Activated T-cell treated with anti-CD3 and anti-CD28 coated beads, Interleukin-2, amount 50 U/mL, for 4 hours (primary cell): Measurements from ENCODE around the gene DARS1. TPM values are rescaled to one million over a fixed set of nuclear protein-coding genes. Genes with fewer than 3 reads are reported as not detected.
A peak's percentile ranks its signal among the peaks of the same experiment; 100 is the strongest.

Source experiments
- ATAC-seq, 2 donors: fragments of 200-7000 bp; cut with Tn5 transposase; one replicate each; pipeline ENCODE4 v1.10.0; 2021
- DNase-seq: peaks from one replicate; pipeline ENCODE4 v3.0.0-alpha.2; 2020
- H3K27me3 Mint-ChIP-seq: one replicate; pipeline ENCODE4 v1.8.0; 2021; ENCODE audit warnings: low read depth, mixed read lengths
- H3K36me3 Mint-ChIP-seq: one replicate; pipeline ENCODE4 v1.8.0; 2022; ENCODE audit warnings: mixed read lengths; ENCODE audit not compliant: insufficient read depth
- H3K4me1 Mint-ChIP-seq: one replicate; pipeline ENCODE4 v1.8.0; 2021; ENCODE audit warnings: low read depth, mixed read lengths
- H3K4me3 Mint-ChIP-seq: one replicate; pipeline ENCODE4 v1.8.0; 2021; ENCODE audit warnings: mild to moderate bottlenecking, moderate library complexity, mixed read lengths
- H3K9me3 Mint-ChIP-seq: one replicate; pipeline ENCODE4 v1.8.0; 2021; ENCODE audit warnings: mixed read lengths
- total RNA-seq, 3 donors: library from RNA; stranded (reverse); gene quantifications; one replicate each; pipeline ENCODE4 v1.2.1, GENCODE V29; 2021

The DARS1 gene
- total RNA-seq, 3 donors from 2014 or later = 97.8 to 107 (median 103) TPM

DNA sequence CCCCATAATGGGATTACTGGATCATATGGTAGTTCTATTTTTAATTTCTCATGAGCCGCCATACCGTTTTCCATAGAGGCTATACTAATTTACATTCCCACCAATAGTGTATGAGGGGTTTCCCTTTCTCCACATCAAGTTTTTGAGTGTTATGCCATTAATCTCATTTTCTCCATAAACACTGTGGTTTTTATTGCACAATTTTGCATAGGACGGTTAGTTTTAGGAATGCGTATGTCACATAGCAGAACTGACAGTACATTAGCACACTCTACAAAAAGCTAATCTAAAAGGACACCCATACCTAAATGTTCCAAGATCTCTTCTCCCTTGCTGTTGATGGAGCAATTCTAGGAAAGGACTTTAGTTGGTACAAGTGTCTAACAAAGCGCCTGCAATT is 32.5 kb downstream of the DARS1 start:
- H3K4me3 Mint-ChIP-seq = no peak overlapping the region
- no peaks in the 10 kb centered on the region for H3K27me3 Mint-ChIP-seq
- peaks cover 4% of the 10 kb centered on the region for H3K9me3 Mint-ChIP-seq
- no peak for ATAC-seq
- no peak for DNase-seq
- peaks cover 39% of the 10 kb centered on the region for H3K36me3 Mint-ChIP-seq
- peaks cover 46% of the 10 kb centered on the region for H3K4me1 Mint-ChIP-seq

DNA sequence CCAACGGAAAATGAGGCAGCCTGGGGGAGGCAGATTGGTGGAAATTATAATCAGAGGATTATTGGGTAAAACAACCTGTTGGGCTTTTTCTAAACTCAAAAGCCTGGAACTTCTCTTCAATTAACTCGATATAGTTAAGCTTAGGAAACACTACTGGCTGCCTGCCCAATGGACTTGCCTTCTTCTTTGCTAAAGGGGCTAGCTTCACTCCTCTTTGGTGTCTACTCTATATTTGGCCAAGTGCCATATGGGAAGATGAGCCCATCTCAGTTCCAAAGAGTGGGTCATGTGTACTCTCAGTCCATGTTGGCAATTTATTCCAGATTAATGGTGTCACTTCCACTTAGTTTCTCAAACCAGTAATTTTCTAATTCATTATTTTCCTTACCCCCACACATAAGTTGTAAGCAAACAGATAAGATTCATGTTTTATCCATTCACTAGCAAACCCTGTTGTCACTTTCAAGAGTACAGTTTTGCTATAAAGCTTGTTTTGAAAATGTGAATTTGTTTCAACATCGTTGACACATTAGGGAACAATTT is 34.3 kb downstream of the DARS1 start:
- DNase-seq (no peak), ATAC-seq (no peak)
- H3K4me3 Mint-ChIP-seq = no peak overlapping the region
- H3K4me1 Mint-ChIP-seq = peaks cover 52% of the 10 kb centered on the region
- peaks cover 4% of the 10 kb centered on the region for H3K9me3 Mint-ChIP-seq
- no peaks in the 10 kb centered on the region for H3K27me3 Mint-ChIP-seq
- H3K36me3 Mint-ChIP-seq = peaks cover 40% of the 10 kb centered on the region

DNA sequence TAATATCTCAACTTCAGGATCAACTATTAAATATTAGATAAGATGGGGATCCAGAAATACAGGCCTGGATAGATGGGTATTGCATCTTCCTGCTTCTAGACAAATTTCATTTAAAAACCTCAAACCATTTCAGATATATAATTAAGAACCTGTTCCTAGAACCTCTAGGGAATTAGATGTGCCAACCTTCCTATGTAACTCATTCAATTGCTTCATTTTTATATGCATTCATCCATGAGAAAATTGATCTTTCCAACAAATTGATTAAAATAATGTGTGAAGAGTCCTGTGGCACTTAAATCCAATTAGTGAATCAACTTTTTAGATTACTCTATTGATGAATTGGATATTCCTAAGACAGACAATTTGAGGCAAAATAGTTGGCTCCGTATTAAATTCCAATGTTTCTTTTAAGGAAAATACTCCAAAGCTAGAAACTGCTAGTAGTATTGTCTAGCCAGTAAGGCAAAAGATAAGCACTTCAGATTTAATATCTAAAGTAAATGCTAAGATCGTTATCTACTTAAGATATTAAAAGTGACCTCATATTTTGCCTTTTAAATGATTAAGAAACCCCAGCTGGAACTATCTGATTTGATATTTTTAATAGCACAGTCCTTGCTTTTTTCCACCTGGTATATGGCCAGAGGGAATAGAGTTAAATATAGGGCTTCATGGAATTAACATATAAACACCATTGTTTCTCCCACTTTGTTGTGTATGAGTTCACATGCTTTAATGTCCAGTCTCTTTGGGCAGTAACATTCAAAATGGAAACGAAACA is 35.8 kb downstream of the DARS1 start:
- ATAC-seq (no peak), DNase-seq (no peak)
- Mint-ChIP-seq H3K9me3 (peaks cover 4% of the 10 kb centered on the region), H3K27me3 (no peaks in the 10 kb centered on the region), H3K4me3 (no peak overlapping the region), H3K4me1 (peaks cover 60% of the 10 kb centered on the region), H3K36me3 (peaks cover 44% of the 10 kb centered on the region)

DNA sequence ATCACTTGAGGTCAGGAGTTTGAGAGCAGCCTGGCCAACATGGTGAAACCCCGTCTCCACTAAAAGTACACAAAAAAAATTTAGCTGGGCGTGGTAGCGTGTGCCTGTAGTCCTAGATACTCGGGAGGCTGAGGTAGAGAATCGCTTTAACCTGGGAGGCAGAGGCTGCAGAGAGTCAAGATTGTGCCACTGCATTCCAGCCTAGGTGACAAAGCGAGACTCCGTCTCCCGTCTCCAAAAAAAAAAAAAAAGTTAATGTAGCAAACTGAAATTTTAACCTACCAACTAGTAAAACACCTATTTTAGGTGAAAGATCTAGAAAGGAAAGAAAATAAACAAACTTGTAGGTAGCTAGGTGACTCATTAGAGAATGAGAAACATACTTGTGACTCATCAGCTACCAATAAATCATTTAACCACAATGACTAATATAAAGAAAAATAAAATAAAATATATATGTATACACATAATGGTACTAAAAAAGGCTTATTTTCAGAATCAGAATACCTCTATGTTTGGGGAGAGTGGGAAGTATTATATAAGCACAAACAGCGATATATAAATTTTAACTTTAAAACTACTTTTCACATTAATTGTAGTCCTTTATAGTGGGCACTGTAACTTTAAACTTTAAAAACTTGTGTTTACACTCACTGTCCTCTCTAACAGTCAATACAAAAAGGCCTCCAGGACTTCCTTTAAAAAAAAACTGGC is 36.6 kb downstream of the DARS1 start:
- no peak for DNase-seq
- peaks cover 40% of the 10 kb centered on the region for H3K36me3 Mint-ChIP-seq
- peaks cover 4% of the 10 kb centered on the region for H3K9me3 Mint-ChIP-seq
- ATAC-seq = peak; percentile 80 to 81
- H3K27me3 Mint-ChIP-seq = no peaks in the 10 kb centered on the region
- peaks cover 56% of the 10 kb centered on the region for H3K4me1 Mint-ChIP-seq
- peak overlapping the region; percentile 53 for H3K4me3 Mint-ChIP-seq

DNA sequence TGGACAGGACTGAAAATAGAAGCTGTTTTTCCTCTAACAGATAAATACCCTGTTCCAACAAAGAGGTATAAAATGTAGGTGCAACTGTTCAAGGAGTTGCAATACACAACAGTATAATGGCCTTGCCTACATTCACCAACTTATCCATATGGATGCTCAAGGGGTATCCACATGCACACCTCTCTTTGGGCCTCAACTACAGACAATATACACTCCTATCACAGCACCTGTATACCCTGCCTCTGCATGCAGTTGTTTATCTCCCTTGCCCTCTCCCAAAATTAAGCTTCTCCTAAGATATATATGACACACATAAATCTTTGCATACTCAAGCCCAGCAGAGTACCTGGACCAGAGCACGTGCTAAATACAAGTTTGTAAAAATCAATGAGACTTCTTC is 37.3 kb downstream of the DARS1 start:
- peaks cover 42% of the 10 kb centered on the region for H3K36me3 Mint-ChIP-seq
- peaks cover 59% of the 10 kb centered on the region for H3K4me1 Mint-ChIP-seq
- H3K9me3 Mint-ChIP-seq = peaks cover 4% of the 10 kb centered on the region
- ATAC-seq = peak in 1 of 2 donors; percentile 7
- H3K27me3 Mint-ChIP-seq = no peaks in the 10 kb centered on the region
- H3K4me3 Mint-ChIP-seq = peak overlapping the region; percentile 53
- DNase-seq = no peak

DNA sequence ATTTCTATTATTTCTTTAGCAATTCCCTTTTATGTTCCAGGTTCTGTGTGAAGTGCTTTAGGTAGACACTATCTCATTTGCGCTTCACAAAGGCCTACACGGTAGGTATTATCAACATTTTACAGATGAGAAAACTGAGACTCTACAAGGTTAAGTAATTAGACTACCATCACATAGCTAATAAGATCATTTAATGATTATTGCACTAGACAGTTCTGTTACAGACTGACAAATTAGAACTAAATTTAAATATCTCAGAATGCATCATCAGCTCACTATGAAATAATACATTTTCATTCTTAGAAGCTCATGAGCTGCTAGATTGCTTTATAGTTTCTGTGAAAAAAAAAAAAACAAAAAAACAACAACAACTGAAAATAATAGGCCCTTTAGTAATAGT is 37.9 kb downstream of the DARS1 start:
- H3K4me1 Mint-ChIP-seq = peaks cover 59% of the 10 kb centered on the region

DNA sequence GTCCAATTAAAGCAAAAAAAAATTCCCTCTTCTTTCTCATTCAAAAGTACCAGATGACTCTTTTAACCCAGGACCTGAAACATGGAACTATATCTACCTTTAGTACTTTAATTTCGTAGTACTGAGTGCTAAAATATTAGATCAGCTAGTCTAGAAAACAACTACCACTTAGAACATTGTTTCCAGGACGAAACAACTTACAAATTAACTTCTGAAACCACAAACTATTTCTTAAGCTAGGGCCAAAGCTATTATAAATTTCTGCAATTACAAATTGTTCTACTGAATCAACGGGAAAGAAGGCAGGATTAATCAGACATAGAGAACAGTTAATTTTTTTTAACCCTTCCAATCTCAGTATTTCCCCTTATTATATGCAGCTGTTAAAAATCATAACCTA is 39.9 kb downstream of the DARS1 start:
- Mint-ChIP-seq H3K27me3 (no peaks in the 10 kb centered on the region), H3K4me1 (peaks cover 53% of the 10 kb centered on the region), H3K36me3 (peaks cover 39% of the 10 kb centered on the region), H3K9me3 (no peaks in the 10 kb centered on the region), H3K4me3 (no peak overlapping the region)
- DNase-seq (no peak), ATAC-seq (no peak)

More for the DNA sequence above, 37.9 kb downstream of the DARS1 start:
- H3K9me3 Mint-ChIP-seq = peaks cover 4% of the 10 kb centered on the region
- H3K27me3 Mint-ChIP-seq = no peaks in the 10 kb centered on the region
- no peak overlapping the region for H3K4me3 Mint-ChIP-seq
- DNase-seq (no peak), ATAC-seq (no peak)
- H3K36me3 Mint-ChIP-seq = peaks cover 41% of the 10 kb centered on the region

DNA sequence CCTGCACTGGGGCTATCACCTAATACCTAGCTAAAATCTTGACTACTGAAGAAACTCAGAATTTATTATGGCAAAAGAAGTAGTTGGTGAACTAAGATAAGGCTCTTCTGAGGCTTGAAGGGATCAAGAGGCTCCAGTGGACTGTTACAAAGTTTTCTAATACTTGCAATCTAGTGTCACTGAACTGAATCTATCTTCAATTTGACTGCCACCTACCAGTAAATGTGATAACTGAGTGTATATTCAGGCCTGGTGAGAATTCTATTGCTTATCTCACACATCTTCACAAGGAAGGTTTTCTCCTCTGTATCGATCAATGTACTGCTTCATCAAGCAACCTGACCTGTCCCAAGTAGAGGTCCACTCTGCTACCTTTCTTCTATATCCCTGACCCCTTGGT is 40.8 kb downstream of the DARS1 start:
- H3K27me3 Mint-ChIP-seq = no peaks in the 10 kb centered on the region
- peaks cover 50% of the 10 kb centered on the region for H3K4me1 Mint-ChIP-seq
- no peaks in the 10 kb centered on the region for H3K9me3 Mint-ChIP-seq
- ATAC-seq (no peak), DNase-seq (no peak)
- H3K36me3 Mint-ChIP-seq = peaks cover 41% of the 10 kb centered on the region
- no peak overlapping the region for H3K4me3 Mint-ChIP-seq

DNA sequence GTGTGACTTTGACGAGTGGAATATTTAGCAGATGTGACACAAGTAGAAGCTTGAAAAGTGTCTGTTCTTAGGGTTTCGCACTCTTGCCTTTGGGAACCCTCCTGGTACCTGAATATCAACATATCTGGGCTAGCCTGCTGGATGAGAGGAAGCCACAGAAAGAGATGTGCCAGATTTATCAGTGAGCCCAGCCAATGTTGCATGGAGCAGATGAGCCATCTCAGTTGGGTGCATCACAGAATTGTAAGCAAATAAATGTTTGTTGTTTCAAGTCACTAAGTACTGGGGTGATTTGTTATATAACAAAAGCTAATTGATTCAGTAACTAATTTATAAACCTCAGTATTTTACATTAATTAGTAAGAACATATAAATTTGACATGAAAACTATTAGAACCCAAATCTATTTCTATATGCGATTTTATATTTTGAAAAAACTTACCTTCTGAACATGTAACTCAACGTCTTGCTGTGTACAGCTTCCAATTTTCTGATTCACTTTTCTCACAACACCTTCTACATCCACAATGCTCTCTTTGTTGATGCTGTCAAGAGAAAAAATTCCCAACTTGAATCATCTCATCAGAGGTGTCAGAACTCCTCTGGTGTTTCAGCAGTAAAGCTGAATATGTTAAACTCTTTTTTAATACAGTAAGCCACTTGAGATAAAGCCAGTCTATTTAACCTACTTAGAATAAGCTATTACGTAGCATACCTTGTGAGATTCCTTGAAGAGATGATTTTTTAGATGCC is 42.3 kb downstream of the DARS1 start:
- DNase-seq (no peak), ATAC-seq (peak in 1 of 2 donors; percentile 23)
- no peaks in the 10 kb centered on the region for H3K27me3 Mint-ChIP-seq

DNA sequence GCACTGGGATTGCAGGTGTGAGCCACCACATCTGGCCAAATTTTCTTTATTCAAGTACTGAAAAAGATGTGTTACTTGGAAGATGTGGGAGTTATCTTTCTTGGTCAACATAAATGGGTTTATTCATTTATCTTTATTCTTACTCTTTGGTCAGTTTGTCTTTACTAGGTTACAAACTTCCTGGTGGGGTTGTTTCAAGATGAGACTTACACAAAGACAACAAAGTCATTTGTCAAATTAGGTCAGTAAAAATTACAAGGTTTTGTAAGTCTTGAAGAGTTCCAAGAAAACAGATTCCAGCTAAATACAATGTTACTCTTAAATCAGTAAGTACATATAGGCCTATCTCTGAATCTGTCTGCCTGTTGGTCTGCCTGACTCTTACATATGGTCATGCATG is 48.9 kb downstream of the DARS1 start:
- Mint-ChIP-seq H3K36me3 (peaks cover 52% of the 10 kb centered on the region), H3K4me1 (peaks cover 31% of the 10 kb centered on the region), H3K27me3 (no peaks in the 10 kb centered on the region), H3K9me3 (no peaks in the 10 kb centered on the region), H3K4me3 (no peak overlapping the region)
- DNase-seq (no peak), ATAC-seq (no peak)

More for the DNA sequence above, 42.3 kb downstream of the DARS1 start:
- H3K4me1 Mint-ChIP-seq = peaks cover 47% of the 10 kb centered on the region
- H3K36me3 Mint-ChIP-seq = peaks cover 51% of the 10 kb centered on the region
- H3K4me3 Mint-ChIP-seq = no peak overlapping the region
- H3K9me3 Mint-ChIP-seq = no peaks in the 10 kb centered on the region

DNA sequence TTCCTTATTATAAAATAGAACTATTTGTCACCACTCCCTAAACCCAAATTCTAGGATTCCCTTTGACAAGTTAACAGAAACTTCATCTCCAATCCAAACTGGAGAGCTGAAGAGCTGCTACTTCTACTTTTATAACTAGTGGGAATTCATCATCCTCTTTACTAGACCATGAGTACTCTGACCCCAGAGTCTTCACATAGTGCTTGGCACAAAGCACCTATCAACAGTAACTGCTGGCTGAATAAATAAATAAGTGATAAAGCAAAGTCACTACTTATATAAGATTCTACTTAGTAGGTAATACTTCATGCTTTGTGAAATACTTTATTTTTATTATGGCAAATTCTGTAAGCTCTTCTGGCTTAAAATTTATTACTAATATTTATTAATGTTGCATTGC is 49.5 kb downstream of the DARS1 start:
- H3K36me3 Mint-ChIP-seq = peaks cover 52% of the 10 kb centered on the region
- H3K4me3 Mint-ChIP-seq = no peak overlapping the region

DNA sequence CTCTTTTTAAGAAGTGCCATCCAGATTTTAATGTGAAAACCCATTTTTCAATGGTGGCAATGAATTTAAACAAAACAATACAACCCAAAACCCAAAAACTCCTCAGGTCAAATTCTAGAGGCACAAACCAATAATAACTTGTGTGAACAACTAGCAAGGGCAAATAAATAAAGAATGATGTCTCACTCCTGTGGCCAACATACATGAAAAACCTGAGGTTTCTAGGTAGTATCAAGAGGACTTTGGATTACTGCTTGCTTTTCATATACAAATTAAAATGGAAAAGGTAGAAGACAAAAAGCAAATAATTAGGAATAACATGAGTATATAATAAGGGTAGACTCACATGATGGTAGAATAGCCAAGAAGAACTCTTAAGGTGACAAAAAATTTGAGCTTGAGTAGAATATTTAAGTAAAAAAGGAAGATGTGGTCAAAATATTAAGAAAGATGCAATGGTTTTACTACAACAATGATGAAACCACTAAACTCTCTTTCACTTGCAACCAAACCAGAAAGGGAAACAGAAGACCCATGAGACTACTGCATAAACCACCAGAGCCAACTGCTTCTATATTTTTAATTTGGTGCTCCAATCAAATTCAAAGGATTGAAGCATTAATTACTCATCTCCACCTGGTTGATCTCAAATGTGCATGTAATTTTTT is 53.5 kb downstream of the DARS1 start:
- peaks cover 31% of the 10 kb centered on the region for H3K36me3 Mint-ChIP-seq

More for the DNA sequence above, 49.5 kb downstream of the DARS1 start:
- Mint-ChIP-seq H3K27me3 (no peaks in the 10 kb centered on the region), H3K4me1 (peaks cover 31% of the 10 kb centered on the region), H3K9me3 (no peaks in the 10 kb centered on the region)
- DNase-seq (no peak), ATAC-seq (no peak)

DNA sequence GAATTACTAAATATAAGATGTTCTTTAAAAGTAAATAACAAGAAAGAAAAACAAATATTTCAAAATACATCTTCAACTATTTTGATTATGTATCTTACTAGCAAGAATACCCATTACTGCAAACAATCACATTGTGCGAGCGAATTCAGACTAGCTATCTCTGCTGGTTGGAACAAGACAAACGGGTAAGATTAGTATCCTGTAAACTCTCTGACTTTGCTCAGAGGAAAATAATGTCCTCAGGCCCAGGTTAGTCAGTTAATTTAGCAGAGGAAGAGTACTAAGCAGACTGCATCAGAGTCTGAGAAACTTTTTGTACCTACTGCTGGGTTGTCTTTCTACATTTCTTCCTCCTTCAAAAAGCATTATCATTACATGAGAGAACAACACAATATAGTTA is 58.8 kb downstream of the DARS1 start:
- Mint-ChIP-seq H3K27me3 (no peaks in the 10 kb centered on the region), H3K36me3 (peaks cover 19% of the 10 kb centered on the region), H3K9me3 (no peaks in the 10 kb centered on the region), H3K4me1 (peaks cover 4% of the 10 kb centered on the region), H3K4me3 (no peak overlapping the region)
- DNase-seq (no peak), ATAC-seq (no peak)

More for the DNA sequence above, 53.5 kb downstream of the DARS1 start:
- Mint-ChIP-seq H3K27me3 (no peaks in the 10 kb centered on the region), H3K4me1 (peaks cover 4% of the 10 kb centered on the region), H3K4me3 (no peak overlapping the region), H3K9me3 (no peaks in the 10 kb centered on the region)
- no peak for DNase-seq
- ATAC-seq = no peak

DNA sequence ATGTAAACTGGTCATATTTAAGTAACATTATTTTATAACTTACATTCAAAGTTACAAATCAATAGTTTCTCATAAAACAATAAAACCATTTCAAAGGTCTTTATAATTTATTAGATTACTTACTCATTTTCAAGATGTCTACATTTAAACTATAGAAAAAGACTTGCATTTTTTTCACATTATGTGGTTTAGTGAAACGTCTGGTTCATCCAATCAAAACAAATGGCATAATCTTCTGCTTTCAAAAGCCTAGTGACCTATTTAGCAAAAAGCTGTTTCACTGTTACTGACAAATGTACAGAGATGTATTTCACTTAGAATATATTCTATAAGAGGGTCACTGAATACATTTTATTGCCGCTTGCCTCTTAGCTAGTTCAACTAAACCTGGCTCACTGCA is 59.9 kb downstream of the DARS1 start:
- Mint-ChIP-seq H3K36me3 (peaks cover 16% of the 10 kb centered on the region), H3K4me3 (no peak overlapping the region), H3K4me1 (peaks cover 6% of the 10 kb centered on the region), H3K9me3 (no peaks in the 10 kb centered on the region), H3K27me3 (no peaks in the 10 kb centered on the region)
- DNase-seq (no peak), ATAC-seq (no peak)
